Osteoblast (primary cell): ENCODE measurements around the gene ATP1B3. TPM values are rescaled to one million over a fixed set of nuclear protein-coding genes. Genes with fewer than 3 reads are reported as not detected.

Experiments used
- DNase-seq: peaks from one replicate; pipeline ENCODE4 v3.0.0; 2011; ENCODE audit warnings: low spot score, mixed read lengths; ENCODE audit not compliant: insufficient read length; ENCODE audit errors: missing footprints
- H2AFZ ChIP-seq: 2 replicates; pipeline ENCODE4 v1.6.0; 2011; ENCODE audit warnings: mild to moderate bottlenecking, low read length
- H3K27ac ChIP-seq: 2 replicates; pipeline ENCODE4 v1.5.1; 2011; ENCODE audit warnings: mild to moderate bottlenecking, low read depth, low read length, moderate library complexity
- H3K27me3 ChIP-seq: 2 replicates; pipeline ENCODE4 v1.6.0; 2012; ENCODE audit warnings: mild to moderate bottlenecking, control low read depth, inconsistent platforms, low read length, moderate library complexity; ENCODE audit not compliant: insufficient read depth
- H3K36me3 ChIP-seq: 2 replicates; pipeline ENCODE4 v1.5.1; 2011; ENCODE audit warnings: mild to moderate bottlenecking, low read length, control low read depth, moderate library complexity; ENCODE audit not compliant: insufficient read depth
- H3K4me1 ChIP-seq: 2 replicates; pipeline ENCODE4 v1.5.1; 2011; ENCODE audit warnings: mild to moderate bottlenecking, low read length, control low read depth, moderate library complexity; ENCODE audit not compliant: insufficient read depth
- H3K4me2 ChIP-seq: 2 replicates; pipeline ENCODE4 v1.6.0; 2011; ENCODE audit warnings: mild to moderate bottlenecking, low read length; ENCODE audit not compliant: insufficient read depth
- H3K4me3 ChIP-seq: fragments of 200-600 bp; sonication (generic); 3 replicates; pipeline ENCODE4 v1.5.1; 2012; ENCODE audit warnings: mild to moderate bottlenecking, low read length, inconsistent platforms; ENCODE audit not compliant: insufficient read depth
- H3K79me2 ChIP-seq: 2 replicates; pipeline ENCODE4 v1.6.0; 2012; ENCODE audit warnings: mild to moderate bottlenecking, low read length, control low read depth, inconsistent platforms; ENCODE audit not compliant: insufficient read depth
- H3K9me3 ChIP-seq: 2 replicates; pipeline ENCODE4 v1.5.1; 2011; ENCODE audit warnings: low read depth, low read length, control low read depth
- H4K20me1 ChIP-seq: 2 replicates; pipeline ENCODE4 v1.6.0; 2012; ENCODE audit warnings: mild to moderate bottlenecking, low read length, control low read depth; ENCODE audit not compliant: insufficient read depth
- CTCF ChIP-seq: IDR thresholded peaks from 2 replicates; pipeline ENCODE4 v1.5.1; 2011; ENCODE audit warnings: mild to moderate bottlenecking, low read depth, low read length, moderate library complexity; ENCODE audit errors: extremely low read depth
- total RNA-seq: library from RNA; depleted of rRNA; stranded (reverse); fragments of >200 nt; gene quantifications from 2 replicates; pipeline ENCODE4 v1.2.3, GENCODE V29; 2012

ATP1B3 gene
- total RNA-seq, 1 donor: 37.3 TPM

- H3K27ac ChIP-seq: no peak overlapping the region
- TF ChIP-seq CTCF: peak; percentile 21
- H3K36me3 ChIP-seq: no peaks in the 10 kb centered on the region
These were observed 21.8 kb upstream of the ATP1B3 start for GRCh38 chr3:141854599-141854998.

GRCh38 chr3:141858312-141858711 lies 18.1 kb upstream of the ATP1B3 start:
- TF ChIP-seq CTCF: no peak
- no peaks in the 10 kb centered on the region for H4K20me1 ChIP-seq
- no peaks in the 10 kb centered on the region for H3K27me3 ChIP-seq
- no peaks in the 10 kb centered on the region for H3K79me2 ChIP-seq
- no peak overlapping the region for H3K4me3 ChIP-seq
- H3K9me3 ChIP-seq: no peaks in the 10 kb centered on the region
- no peak overlapping the region for H3K4me2 ChIP-seq
- H3K4me1 ChIP-seq: peaks cover 6% of the 10 kb centered on the region
- no peak overlapping the region for H2AFZ ChIP-seq
- H3K36me3 ChIP-seq: no peaks in the 10 kb centered on the region
- H3K27ac ChIP-seq: no peak overlapping the region
- no peak for DNase-seq

More at GRCh38 chr3:141854599-141854998, 21.8 kb upstream of the ATP1B3 start:
- peaks cover 3% of the 10 kb centered on the region for H3K27me3 ChIP-seq
- no peak overlapping the region for H3K4me3 ChIP-seq
- no peaks in the 10 kb centered on the region for H3K79me2 ChIP-seq
- no peak for DNase-seq
- no peaks in the 10 kb centered on the region for H3K4me1 ChIP-seq
- H2AFZ ChIP-seq: no peak overlapping the region
- no peak overlapping the region for H3K4me2 ChIP-seq
- H4K20me1 ChIP-seq: no peaks in the 10 kb centered on the region
- H3K9me3 ChIP-seq: no peaks in the 10 kb centered on the region

- peaks cover 6% of the 10 kb centered on the region for H3K4me1 ChIP-seq
- H3K9me3 ChIP-seq: no peaks in the 10 kb centered on the region
- no peak overlapping the region for H3K4me2 ChIP-seq
- no peak overlapping the region for H3K4me3 ChIP-seq
- no peak for TF ChIP-seq CTCF
- H4K20me1 ChIP-seq: no peaks in the 10 kb centered on the region
- H3K36me3 ChIP-seq: no peaks in the 10 kb centered on the region
- no peak for DNase-seq
- H3K27ac ChIP-seq: no peak overlapping the region
- H2AFZ ChIP-seq: no peak overlapping the region
- no peaks in the 10 kb centered on the region for H3K27me3 ChIP-seq
- no peaks in the 10 kb centered on the region for H3K79me2 ChIP-seq
These were observed 16.8 kb upstream of the ATP1B3 start for GRCh38 chr3:141859651-141860050.

- H3K4me1 ChIP-seq: peaks cover 6% of the 10 kb centered on the region
- no peak for TF ChIP-seq CTCF
- H3K4me3 ChIP-seq: no peak overlapping the region
- H3K27me3 ChIP-seq: no peaks in the 10 kb centered on the region
- no peaks in the 10 kb centered on the region for H3K9me3 ChIP-seq
- no peaks in the 10 kb centered on the region for H4K20me1 ChIP-seq
- H2AFZ ChIP-seq: peak overlapping the region; percentile 44
- no peak overlapping the region for H3K27ac ChIP-seq
- no peaks in the 10 kb centered on the region for H3K36me3 ChIP-seq
- no peak overlapping the region for H3K4me2 ChIP-seq
- DNase-seq: no peak
- H3K79me2 ChIP-seq: no peaks in the 10 kb centered on the region
These were observed 16.3 kb upstream of the ATP1B3 start for GRCh38 chr3:141860086-141860669.
